Skeletal muscle satellite cell (primary cell): Measurements from ENCODE around the gene KIRREL3.

Source experiments
- H3K27me3 ChIP-seq: 2 replicates; pipeline ENCODE4 v1.7.0; 2013; ENCODE audit warnings: low read length; ENCODE audit not compliant: control insufficient read depth, insufficient read depth
- H3K36me3 ChIP-seq: 2 replicates; pipeline ENCODE4 v1.7.0; 2013; ENCODE audit warnings: mild to moderate bottlenecking, control low read depth, low read length; ENCODE audit not compliant: insufficient read depth
- H3K4me1 ChIP-seq: 2 replicates; pipeline ENCODE4 v1.7.0; 2013; ENCODE audit warnings: low read length; ENCODE audit not compliant: control insufficient read depth, insufficient read depth
- H3K4me2 ChIP-seq: 2 replicates; pipeline ENCODE4 v1.7.0; 2013; ENCODE audit warnings: mild to moderate bottlenecking, low read length
- H3K4me3 ChIP-seq: 2 replicates; pipeline ENCODE4 v1.7.0; 2013; ENCODE audit warnings: low read length
- H3K9ac ChIP-seq: 2 replicates; pipeline ENCODE4 v1.7.0; 2013; ENCODE audit warnings: mild to moderate bottlenecking, low read depth, low read length, moderate library complexity
- H3K9me3 ChIP-seq: replicated peaks from 2 replicates; pipeline ENCODE4 v1.7.0; 2013; ENCODE audit warnings: mild to moderate bottlenecking, control low read depth, low read length

Gene KIRREL3

DNA sequence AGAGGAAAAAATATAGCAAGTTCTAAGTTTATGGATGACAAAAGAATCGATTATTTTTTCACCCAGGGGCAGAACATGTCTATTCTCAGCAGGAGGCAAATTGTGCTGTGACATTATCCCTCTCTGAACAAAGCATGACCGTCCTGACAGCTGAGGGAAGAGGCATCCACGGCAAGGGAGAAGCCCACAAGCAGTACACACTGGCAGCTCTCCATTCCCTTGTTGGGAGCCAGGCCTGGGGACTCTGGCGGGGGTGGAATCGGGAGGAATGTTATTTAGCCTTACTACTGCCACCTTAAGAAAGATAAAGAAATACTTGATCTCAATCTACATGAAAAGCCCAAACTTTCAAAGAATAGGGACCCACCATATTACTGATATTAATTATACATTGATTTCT is 3.4 kb downstream of the KIRREL3 start:
- Histone ChIP-seq H3K9ac (peak overlapping the region; percentile 56), H3K4me3 (no peak overlapping the region), H3K4me1 (peaks cover 59% of the 10 kb centered on the region)

DNA sequence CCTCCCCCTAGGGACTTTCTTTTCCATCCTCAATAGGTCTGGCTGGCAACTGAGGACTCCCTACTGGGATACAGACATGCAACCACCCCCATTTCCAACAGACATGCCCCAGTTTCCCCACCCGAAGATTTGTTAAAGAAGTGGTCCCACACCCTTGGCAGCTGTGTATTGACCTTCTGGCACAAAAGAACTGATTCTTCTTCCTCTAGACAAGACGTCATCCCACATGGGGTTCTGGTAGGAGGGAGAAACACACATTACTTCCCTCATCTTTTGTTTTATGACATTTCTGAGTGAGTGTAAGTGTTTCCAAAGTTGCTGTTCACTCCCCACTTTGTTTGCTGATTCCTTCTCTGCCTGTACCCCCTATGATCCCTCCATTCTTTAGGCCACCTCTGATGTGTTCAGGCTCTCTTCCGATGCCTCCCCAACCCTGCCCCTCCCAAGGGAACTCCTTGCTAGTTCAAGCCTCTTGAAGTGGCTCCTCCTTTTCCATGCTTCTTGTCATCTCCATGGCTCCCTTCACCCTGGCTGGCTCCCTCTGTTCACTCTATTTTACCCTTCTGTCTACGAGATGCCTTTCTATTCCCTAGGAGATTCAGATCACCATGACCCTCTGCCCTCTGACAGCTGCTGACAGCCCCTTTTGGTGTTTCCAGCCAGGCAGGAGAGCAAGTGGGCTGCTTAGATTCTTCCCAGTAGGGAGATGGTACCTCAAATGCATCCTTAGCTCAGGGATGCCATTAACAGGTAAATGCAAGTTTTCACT is 4.3 kb downstream of the KIRREL3 start:
- Histone ChIP-seq H3K9ac (peak overlapping the region; percentile 56), H3K36me3 (no peaks in the 10 kb centered on the region), H3K4me3 (no peak overlapping the region), H3K27me3 (no peaks in the 10 kb centered on the region), H3K4me1 (peaks cover 66% of the 10 kb centered on the region), H3K4me2 (peak overlapping the region; percentile 90), H3K9me3 (no peaks in the 10 kb centered on the region)

More for the DNA sequence above, 3.4 kb downstream of the KIRREL3 start:
- H3K36me3 ChIP-seq: no peaks in the 10 kb centered on the region
- H3K4me2 ChIP-seq: peak overlapping the region; percentile 90
- H3K27me3 ChIP-seq: no peaks in the 10 kb centered on the region
- H3K9me3 ChIP-seq: no peaks in the 10 kb centered on the region

DNA sequence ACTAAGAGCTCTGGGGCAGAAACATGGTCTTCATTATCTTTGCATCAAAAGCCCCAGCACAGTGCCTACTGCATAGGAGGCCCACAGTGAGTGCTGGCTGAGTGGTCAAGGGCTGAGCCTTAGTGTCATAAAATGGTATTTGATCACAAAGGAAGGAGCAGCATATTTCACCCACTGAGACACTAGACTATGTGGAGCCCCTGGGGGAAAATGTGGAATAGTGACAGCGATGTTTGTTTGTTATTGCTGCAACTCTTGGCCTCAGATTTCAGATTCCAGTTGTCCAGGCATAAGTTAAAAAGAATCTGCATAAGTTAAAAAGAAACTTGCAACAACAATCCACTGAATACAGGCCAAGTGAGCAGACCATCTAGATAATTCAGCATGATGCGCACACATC is 7.0 kb downstream of the KIRREL3 start:
- H3K9ac ChIP-seq: peak overlapping the region; percentile 88
- peaks cover 64% of the 10 kb centered on the region for H3K4me1 ChIP-seq
- H3K27me3 ChIP-seq: no peaks in the 10 kb centered on the region
- H3K36me3 ChIP-seq: no peaks in the 10 kb centered on the region
- H3K4me3 ChIP-seq: peak overlapping the region; percentile 58
- H3K9me3 ChIP-seq: no peaks in the 10 kb centered on the region
- peak overlapping the region; percentile 78 for H3K4me2 ChIP-seq

DNA sequence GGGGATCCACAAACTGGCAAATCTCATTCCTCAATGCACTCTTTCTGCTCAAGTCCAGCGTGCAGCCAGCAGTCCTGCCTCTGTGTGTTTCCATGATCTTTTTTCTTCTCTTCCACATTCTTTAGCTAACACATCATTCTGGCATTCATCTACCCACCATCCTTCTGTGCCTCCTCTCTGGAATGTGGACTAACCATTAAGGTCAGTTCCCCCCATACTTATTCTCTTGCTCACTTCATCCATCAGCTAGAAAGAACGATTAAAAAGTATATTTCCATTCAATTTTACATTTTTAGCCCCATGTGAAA is 7.8 kb downstream of the KIRREL3 start:
- peak overlapping the region; percentile 57 for H3K4me3 ChIP-seq
- H3K9me3 ChIP-seq: no peaks in the 10 kb centered on the region

DNA sequence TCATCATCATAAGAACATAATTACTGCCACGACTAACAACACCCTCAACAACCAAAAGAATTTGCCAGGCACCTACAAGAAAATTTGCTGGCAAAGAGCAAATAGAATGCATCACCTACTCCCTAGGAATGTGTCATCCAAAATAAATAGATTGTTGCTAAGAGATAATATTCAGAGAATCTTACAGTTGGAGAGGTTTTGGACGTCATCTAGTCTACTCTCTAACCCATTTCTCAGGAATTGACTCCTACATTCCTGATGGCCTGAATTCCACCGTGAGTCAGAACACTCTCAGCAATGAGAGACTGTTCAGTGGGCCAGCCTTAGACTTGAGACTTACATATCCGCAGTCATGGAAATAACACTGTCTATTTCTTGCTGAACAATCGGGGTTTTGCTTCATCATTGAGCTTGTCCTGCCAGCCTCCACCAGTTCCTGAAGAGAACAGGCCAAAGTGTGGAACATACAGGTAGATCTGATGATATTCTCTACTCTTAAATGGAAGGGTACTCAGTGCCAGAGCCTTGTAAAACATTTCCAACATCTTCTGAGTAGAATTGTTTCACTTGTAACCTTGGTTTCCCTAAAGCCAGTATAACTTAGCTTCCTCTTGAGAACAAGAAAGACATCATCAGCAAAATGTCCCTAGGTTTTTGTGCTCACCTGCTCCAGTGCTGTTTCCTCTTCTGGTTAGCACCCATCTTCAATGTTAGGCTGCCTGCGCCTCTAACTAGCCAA is 8.3 kb downstream of the KIRREL3 start:
- Histone ChIP-seq H3K4me2 (peak overlapping the region; percentile 78), H3K4me3 (peak overlapping the region; percentile 57), H3K4me1 (peaks cover 57% of the 10 kb centered on the region), H3K36me3 (no peaks in the 10 kb centered on the region), H3K27me3 (no peaks in the 10 kb centered on the region), H3K9ac (peak overlapping the region; percentile 88), H3K9me3 (no peaks in the 10 kb centered on the region)

More for the DNA sequence above, 7.8 kb downstream of the KIRREL3 start:
- Histone ChIP-seq H3K27me3 (no peaks in the 10 kb centered on the region), H3K9ac (peak overlapping the region; percentile 88), H3K36me3 (no peaks in the 10 kb centered on the region), H3K4me1 (peaks cover 62% of the 10 kb centered on the region), H3K4me2 (peak overlapping the region; percentile 78)

DNA sequence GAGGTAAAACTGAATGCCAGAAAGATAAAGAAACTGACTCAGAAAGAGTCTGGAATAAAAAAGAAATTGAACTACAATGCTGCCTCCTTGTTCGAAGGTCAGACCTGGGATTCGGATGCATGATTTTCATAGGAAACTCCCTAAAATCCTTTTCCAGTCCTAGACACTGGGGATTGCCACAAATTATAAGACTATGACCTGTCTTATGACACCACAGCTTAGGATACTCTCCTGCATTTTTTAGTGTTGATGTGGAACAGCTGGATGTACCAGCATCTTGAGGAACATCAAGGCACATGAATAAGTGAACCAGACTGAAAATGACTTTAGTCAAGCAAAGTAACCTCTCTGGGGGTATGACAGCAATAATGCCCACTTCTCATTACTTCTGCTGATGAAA is 9.0 kb downstream of the KIRREL3 start:
- peaks cover 51% of the 10 kb centered on the region for H3K4me1 ChIP-seq
- H3K36me3 ChIP-seq: no peaks in the 10 kb centered on the region
- peak overlapping the region; percentile 56 for H3K4me3 ChIP-seq
- H3K4me2 ChIP-seq: peak overlapping the region; percentile 78
- peak overlapping the region; percentile 77 for H3K9ac ChIP-seq
- no peaks in the 10 kb centered on the region for H3K27me3 ChIP-seq
- H3K9me3 ChIP-seq: no peaks in the 10 kb centered on the region

DNA sequence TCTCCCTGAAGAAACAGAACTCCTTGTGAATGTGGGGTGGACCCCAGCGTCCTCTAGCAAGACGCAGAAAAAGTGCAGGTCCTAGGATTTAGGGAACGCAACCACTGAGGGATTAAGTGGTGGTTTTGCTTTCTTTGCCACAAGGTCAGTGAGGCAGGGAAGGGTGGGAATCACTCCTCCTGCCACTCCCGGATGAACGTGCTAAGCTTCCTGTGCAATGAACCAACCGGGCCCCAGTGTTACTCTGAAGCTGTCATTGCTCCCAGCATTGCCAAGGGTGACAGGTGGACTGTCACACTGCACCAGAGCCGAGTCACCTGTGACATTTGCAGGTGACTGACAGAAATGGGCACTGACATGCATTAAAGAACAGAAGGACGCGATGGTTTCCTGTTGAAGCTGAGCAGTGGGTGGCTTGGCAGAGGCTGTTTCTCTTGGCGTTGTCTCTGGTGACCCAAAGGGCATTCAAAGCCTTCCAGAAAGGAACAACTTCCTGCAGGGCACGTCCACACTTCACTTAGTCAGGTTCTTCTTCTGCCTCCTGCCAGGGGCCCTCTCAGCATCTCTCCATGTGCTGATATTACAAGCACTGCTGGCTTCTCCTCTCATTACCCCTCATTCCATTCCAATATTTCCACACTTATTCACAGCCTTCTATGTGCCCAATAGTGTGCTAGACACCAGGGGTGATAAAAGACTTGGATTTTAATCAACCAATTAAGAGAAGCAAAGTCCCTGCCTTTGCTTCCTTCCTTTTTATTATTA is 9.7 kb downstream of the KIRREL3 start:
- no peaks in the 10 kb centered on the region for H3K27me3 ChIP-seq
- H3K4me1 ChIP-seq: peaks cover 47% of the 10 kb centered on the region
- H3K36me3 ChIP-seq: no peaks in the 10 kb centered on the region
- peak overlapping the region; percentile 78 for H3K4me2 ChIP-seq
- H3K4me3 ChIP-seq: peak overlapping the region; percentile 56
- peak overlapping the region; percentile 77 for H3K9ac ChIP-seq
- no peaks in the 10 kb centered on the region for H3K9me3 ChIP-seq

DNA sequence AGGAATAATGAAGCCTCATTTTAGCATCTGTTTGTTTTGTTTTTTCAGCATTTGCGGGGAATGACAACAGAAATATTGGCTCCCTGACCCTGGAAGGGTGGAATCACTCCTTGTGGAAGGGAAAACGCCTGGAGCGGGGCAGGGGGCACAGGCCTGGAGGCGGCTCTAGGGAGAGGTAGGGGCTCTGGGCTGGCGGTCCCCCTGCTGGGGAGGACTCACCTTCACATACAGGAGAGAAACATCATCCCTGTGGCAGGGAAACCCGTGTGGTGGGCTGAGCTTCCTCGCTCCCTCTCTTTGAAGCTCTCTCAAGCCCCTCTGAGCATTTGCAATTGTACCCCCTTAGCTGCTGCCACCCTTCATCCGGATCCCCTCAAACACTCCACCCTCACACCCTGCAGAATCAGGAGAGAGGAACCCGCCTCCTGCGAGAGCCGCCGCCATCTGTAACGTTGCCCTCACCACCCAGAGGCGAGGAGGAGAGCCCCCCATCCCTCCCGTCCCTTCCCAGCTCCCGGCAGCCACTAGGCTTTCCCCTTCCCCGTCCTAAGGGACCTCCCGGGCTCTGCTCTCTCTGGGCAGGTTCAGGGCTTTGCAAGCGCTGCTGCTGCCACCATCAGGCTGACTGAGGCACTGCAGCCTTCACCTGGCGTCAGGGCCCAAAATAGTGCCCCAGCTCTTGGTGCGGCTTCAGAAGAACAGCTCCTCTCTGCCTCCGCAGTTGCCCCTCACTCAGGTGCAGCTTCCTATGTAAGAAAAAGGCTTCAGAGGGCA is 10.4 kb downstream of the KIRREL3 start:
- H3K9me3 ChIP-seq: no peaks in the 10 kb centered on the region
- peak overlapping the region; percentile 78 for H3K4me2 ChIP-seq
- H3K36me3 ChIP-seq: no peaks in the 10 kb centered on the region
- no peaks in the 10 kb centered on the region for H3K27me3 ChIP-seq
- H3K9ac ChIP-seq: peak overlapping the region; percentile 77
- H3K4me3 ChIP-seq: peak overlapping the region; percentile 56
- H3K4me1 ChIP-seq: peaks cover 47% of the 10 kb centered on the region

DNA sequence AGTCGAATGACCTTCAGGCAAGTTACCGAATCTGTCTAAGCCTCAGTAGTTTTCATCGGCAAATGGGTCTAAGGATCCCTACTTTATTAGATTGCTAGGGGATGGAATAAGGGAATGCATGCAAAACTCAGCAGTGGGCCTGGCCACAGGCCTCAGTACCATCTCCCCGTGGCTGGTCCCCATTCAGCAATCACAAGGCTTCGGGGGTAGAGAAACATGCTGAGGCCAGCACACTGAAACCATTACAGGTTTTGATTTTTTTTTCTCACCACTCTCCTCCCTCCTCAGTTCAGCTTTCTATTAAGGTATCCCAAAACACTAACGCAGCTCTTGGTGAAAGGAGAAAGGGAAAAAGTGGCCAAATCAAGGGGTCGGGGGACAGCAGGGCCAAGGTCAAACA is 11.9 kb downstream of the KIRREL3 start:
- H3K9me3 ChIP-seq: no peaks in the 10 kb centered on the region

DNA sequence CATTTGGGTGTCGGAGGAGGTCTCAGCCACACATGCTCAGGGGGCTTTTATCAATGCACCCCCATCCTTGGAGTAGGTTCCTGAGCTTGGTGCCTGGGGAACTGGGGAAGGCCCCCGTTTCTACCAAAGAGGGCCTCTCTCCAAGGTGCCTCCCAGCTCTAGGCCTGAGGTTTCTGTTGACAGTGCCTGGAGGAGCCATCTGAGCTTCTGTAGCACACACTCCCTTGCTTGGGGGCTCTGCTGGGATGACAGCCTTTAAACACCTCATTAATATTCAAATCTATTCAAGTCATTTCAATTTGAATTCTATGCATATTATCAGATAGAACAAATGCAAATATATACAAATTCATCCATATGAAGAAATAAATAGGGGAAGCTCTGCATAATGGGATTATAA is 18.9 kb downstream of the KIRREL3 start:
- no peak overlapping the region for H3K9ac ChIP-seq
- H3K4me2 ChIP-seq: no peak overlapping the region
- H3K36me3 ChIP-seq: no peaks in the 10 kb centered on the region
- no peaks in the 10 kb centered on the region for H3K27me3 ChIP-seq
- H3K4me1 ChIP-seq: no peaks in the 10 kb centered on the region
- no peak overlapping the region for H3K4me3 ChIP-seq
- H3K9me3 ChIP-seq: no peaks in the 10 kb centered on the region

More for the DNA sequence above, 11.9 kb downstream of the KIRREL3 start:
- Histone ChIP-seq H3K4me2 (no peak overlapping the region), H3K9ac (no peak overlapping the region), H3K4me3 (no peak overlapping the region), H3K4me1 (peaks cover 36% of the 10 kb centered on the region), H3K27me3 (no peaks in the 10 kb centered on the region), H3K36me3 (no peaks in the 10 kb centered on the region)

DNA sequence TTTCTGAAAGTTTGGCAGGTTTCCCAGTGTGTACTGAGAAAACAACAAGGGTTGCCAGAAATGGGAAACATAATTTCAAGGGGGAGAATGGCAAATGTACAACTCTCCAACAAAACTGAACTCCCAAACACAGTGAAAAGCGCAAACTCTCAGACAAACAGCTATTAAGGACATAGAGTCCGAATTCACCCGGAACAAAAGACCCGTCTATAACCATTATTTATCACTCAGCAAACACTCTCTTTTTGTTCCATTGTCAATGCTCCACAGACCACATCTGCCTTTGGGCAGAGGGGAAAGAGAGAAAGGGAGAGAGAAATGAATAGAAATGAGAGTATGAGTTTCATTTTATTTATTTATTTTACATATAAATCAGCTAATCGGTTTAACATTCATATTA is 21.7 kb downstream of the KIRREL3 start:
- Histone ChIP-seq H3K4me2 (no peak overlapping the region), H3K9me3 (no peaks in the 10 kb centered on the region), H3K4me1 (no peaks in the 10 kb centered on the region), H3K9ac (no peak overlapping the region), H3K27me3 (no peaks in the 10 kb centered on the region), H3K4me3 (no peak overlapping the region), H3K36me3 (no peaks in the 10 kb centered on the region)
